OCI-LY7 (cell line): ENCODE results near the gene TRAF6. TPM values are rescaled to one million over a fixed set of nuclear protein-coding genes. Genes with fewer than 3 reads are reported as not detected.

Experiments
- BruUV-seq: library from RNA; stranded (reverse); fragments of 400-500 nt; replicated peaks from 2 replicates; lab custom pipeline; 2021; lab: Mats Ljungman, UMichigan
- CTCF ChIA-PET: fragments of 300-600 bp; sonication (Branson Sonifier 250); formaldehyde crosslinking; loops from one replicate; lab custom pipeline; 2022; ENCODE audit warnings: antibody characterized with exemption; ENCODE audit not compliant: unreplicated experiment; lab: Charles Lee
- POLR2A ChIA-PET: fragments of 300-600 bp; sonication (Branson Sonifier 250); formaldehyde crosslinking; loops from one replicate; lab custom pipeline; 2022; ENCODE audit warnings: antibody characterized with exemption; lab: Charles Lee
- DNase-seq: peaks from one replicate; pipeline ENCODE4 v3.0.0-alpha.2; 2015; ENCODE audit warnings: low spot score
- H2AFZ ChIP-seq: fragments of 200-600 bp; sonication (generic), shearing (Covaris generic); 2 replicates; pipeline ENCODE4 v1.6.1; 2014; ENCODE audit warnings: mild to moderate bottlenecking, antibody characterized with exemption, low read length, moderate library complexity
- H3K27ac ChIP-seq: fragments of 200-600 bp; sonication (generic); 2 replicates; pipeline ENCODE4 v1.5.1; 2014; ENCODE audit warnings: mixed run types, low read depth, mild to moderate bottlenecking, moderate library complexity, low read length, inconsistent platforms; ENCODE audit not compliant: poor library complexity, severe bottlenecking
- H3K36me3 ChIP-seq: fragments of 200-600 bp; sonication (generic); 2 replicates; pipeline ENCODE4 v1.6.1; 2014; ENCODE audit warnings: mild to moderate bottlenecking, antibody characterized with exemption, low read length, moderate library complexity, mixed read lengths; ENCODE audit not compliant: insufficient read depth
- H3K4me1 ChIP-seq: fragments of 200-600 bp; sonication (generic); 2 replicates; pipeline ENCODE4 v1.5.1; 2014; ENCODE audit warnings: mild to moderate bottlenecking, low read length; ENCODE audit not compliant: insufficient read depth, poor library complexity, severe bottlenecking
- H3K4me2 ChIP-seq: fragments of 200-600 bp; sonication (generic); 2 replicates; pipeline ENCODE4 v1.6.1; 2014; ENCODE audit warnings: mild to moderate bottlenecking, low read length
- H3K4me3 ChIP-seq: fragments of 200-600 bp; sonication (generic); 2 replicates; pipeline ENCODE4 v1.5.1; 2014; ENCODE audit warnings: mild to moderate bottlenecking, low read depth, low read length; ENCODE audit not compliant: poor library complexity, severe bottlenecking
- H3K79me2 ChIP-seq: fragments of 200-600 bp; sonication (generic); 2 replicates; pipeline ENCODE4 v1.6.1; 2016; ENCODE audit warnings: low read depth, mild to moderate bottlenecking, low read length, moderate library complexity, mixed read lengths; ENCODE audit not compliant: insufficient read depth
- H3K9me2 ChIP-seq: fragments of 200-600 bp; sonication (generic); 2 replicates; pipeline ENCODE4 v1.6.1; 2016; ENCODE audit warnings: mild to moderate bottlenecking, low read length, mixed read lengths; ENCODE audit not compliant: insufficient read depth
- H3K9me3 ChIP-seq: fragments of 200-600 bp; sonication (generic); 2 replicates; pipeline ENCODE4 v1.6.1; 2014; ENCODE audit warnings: mild to moderate bottlenecking, mixed run types, low read length, mixed read lengths
- H4K20me1 ChIP-seq: fragments of 200-600 bp; sonication (generic); 2 replicates; pipeline ENCODE4 v1.6.1; 2014; ENCODE audit warnings: mild to moderate bottlenecking, antibody characterized with exemption, low read length, moderate library complexity, mixed read lengths; ENCODE audit not compliant: insufficient read depth
- EZH2phosphoT487 ChIP-seq: fragments of 200-600 bp; sonication (generic); IDR thresholded peaks from 2 replicates; pipeline ENCODE4 v1.6.1; 2018; ENCODE audit warnings: low read depth, borderline replicate concordance, mild to moderate bottlenecking, mixed run types, antibody characterized with exemption, low read length, moderate library complexity, mixed read lengths
- intact Hi-C: fragments of 100-400 bp; cut with micrococcal nuclease; formaldehyde crosslinking; loops from one replicate; pipeline ENCODE4 v1.10.0; 2022; ENCODE audit not compliant: unreplicated experiment
- total RNA-seq, 2 experiments: library from RNA; depleted of rRNA in 1 of 2; stranded (reverse); fragments of >200 nt in 1 of 2; shearing (Covaris generic) in 1 of 2; gene quantifications; 2 replicates each; pipeline ENCODE4 v1.2.3, GENCODE V29; 2014 to 2022
- TF ChIP-seq, protein P1 (sequence below): fragments of 200-600 bp; sonication (generic); conservative IDR thresholded peaks from 2 replicates; pipeline ENCODE4 v1.5.1; 2014; ENCODE audit warnings: mild to moderate bottlenecking, antibody characterized with exemption, low read length, moderate library complexity, mixed read lengths

TRAF6 gene
- total RNA-seq, 2 experiments from 2014 or later, result 5.5 to 10.2 TPM

DNA sequence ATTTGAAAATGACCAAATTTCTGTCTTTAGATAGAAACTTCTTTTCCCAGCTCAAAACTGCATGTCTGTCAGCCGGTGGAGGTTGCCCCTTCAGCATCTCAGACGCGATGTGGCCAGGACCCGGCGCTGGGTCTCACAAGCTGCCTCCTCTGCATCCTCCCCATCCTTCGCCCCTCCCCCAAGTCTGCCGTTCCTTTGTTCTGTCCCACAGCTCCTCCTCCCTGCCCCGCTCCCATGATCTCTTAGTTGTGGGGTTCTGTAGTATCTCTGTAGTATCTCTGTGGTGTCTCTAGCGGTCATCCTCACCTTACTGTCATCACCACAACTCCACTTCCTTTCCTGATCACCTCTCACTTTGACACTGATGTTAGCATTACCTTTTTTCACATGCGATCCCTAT, 49.9 kb downstream of the TRAF6 start:
- H3K4me2 ChIP-seq, result no peak overlapping the region
- H4K20me1 ChIP-seq, result no peaks in the 10 kb centered on the region
- no peak overlapping the region for H2AFZ ChIP-seq
- TF ChIP-seq, protein P1, sequence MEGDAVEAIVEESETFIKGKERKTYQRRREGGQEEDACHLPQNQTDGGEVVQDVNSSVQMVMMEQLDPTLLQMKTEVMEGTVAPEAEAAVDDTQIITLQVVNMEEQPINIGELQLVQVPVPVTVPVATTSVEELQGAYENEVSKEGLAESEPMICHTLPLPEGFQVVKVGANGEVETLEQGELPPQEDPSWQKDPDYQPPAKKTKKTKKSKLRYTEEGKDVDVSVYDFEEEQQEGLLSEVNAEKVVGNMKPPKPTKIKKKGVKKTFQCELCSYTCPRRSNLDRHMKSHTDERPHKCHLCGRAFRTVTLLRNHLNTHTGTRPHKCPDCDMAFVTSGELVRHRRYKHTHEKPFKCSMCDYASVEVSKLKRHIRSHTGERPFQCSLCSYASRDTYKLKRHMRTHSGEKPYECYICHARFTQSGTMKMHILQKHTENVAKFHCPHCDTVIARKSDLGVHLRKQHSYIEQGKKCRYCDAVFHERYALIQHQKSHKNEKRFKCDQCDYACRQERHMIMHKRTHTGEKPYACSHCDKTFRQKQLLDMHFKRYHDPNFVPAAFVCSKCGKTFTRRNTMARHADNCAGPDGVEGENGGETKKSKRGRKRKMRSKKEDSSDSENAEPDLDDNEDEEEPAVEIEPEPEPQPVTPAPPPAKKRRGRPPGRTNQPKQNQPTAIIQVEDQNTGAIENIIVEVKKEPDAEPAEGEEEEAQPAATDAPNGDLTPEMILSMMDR, result no peak
- TF ChIP-seq EZH2phosphoT487, result no peak
- H3K36me3 ChIP-seq, result no peaks in the 10 kb centered on the region
- no peaks in the 10 kb centered on the region for H3K9me2 ChIP-seq
- no TSS peak for BruUV-seq
- DNase-seq, result no peak
- no peaks in the 10 kb centered on the region for H3K9me3 ChIP-seq
- H3K4me1 ChIP-seq, result no peaks in the 10 kb centered on the region
- ChIA-PET POLR2A (no interaction called here), CTCF (no interaction called here)
- no peak overlapping the region for H3K4me3 ChIP-seq
- H3K79me2 ChIP-seq, result no peaks in the 10 kb centered on the region
- intact Hi-C loops, result no loop called here
- H3K27ac ChIP-seq, result no peak overlapping the region

DNA sequence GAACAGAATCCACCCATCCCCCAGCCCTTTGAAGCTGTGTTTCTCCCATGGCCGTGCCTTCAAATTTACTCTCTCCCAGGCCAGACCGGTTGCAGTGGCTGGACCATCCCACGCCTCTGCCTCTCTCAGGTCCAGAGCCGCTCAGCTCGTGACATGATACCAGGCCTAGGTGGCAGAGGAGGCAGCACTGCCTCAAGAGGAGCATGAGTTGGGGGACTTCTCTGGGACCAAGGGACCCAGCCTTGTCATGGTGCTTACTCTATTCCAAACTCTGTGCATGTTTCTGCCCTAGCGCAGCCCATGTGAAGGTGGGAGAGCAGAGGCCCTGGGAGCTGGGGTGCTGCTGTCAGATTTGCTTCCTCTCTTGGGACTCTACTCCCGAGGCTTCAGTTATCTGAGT, 51.0 kb downstream of the TRAF6 start:
- no peak for TF ChIP-seq EZH2phosphoT487
- TF ChIP-seq, protein P1, result no peak
- ChIA-PET POLR2A (no interaction called here), CTCF (no interaction called here)
- Histone ChIP-seq H3K36me3 (no peaks in the 10 kb centered on the region), H3K27ac (no peak overlapping the region), H3K9me3 (no peaks in the 10 kb centered on the region), H2AFZ (no peak overlapping the region), H3K4me3 (no peak overlapping the region), H3K9me2 (no peaks in the 10 kb centered on the region), H4K20me1 (no peaks in the 10 kb centered on the region), H3K79me2 (no peaks in the 10 kb centered on the region), H3K4me2 (no peak overlapping the region), H3K4me1 (no peaks in the 10 kb centered on the region)
- DNase-seq, result no peak
- BruUV-seq, result no TSS peak
- intact Hi-C loops, result no loop called here

DNA sequence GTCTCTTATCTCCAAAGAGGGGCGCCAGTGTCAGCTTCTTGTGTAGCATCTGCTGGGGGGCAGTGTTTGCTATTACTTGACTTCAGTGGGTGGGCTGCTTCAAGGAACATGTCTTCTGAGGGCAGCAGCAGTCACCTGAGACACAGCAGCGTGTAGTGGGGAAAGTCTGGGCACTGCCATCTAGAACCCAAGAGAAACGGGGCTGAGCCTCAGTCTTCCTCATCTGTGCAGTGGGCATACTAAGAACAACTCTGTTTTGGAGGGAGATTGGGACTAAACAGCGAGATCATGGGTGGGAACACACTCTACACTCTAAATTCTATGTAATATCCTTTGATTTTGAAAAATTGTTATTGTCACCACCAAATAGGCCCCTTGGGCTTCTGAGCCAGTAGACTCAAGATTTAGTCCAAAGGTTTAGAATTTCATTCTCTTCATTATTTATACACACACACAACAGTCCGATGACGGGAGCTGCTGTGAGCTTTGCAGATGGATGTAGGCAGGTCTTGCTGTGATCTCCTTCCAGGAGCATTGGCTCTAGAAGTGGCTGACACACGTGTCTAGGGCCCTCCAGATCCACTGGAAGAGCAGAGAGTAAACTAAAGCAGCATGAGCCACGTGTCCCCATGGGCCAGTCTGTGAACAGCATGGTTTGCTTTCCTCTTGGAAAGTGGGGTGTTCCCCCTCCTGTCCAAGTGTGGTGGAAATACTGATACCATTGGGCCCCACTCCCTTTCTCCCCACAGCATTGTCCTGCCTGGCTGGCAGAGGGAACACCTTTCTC, 51.8 kb downstream of the TRAF6 start:
- TF ChIP-seq, protein P1, result no peak
- no peak for TF ChIP-seq EZH2phosphoT487
- no TSS peak for BruUV-seq
- Histone ChIP-seq H3K9me3 (no peaks in the 10 kb centered on the region), H3K36me3 (no peaks in the 10 kb centered on the region), H3K9me2 (no peaks in the 10 kb centered on the region), H2AFZ (no peak overlapping the region), H3K4me3 (no peak overlapping the region), H3K4me2 (no peak overlapping the region), H3K27ac (no peak overlapping the region), H3K4me1 (no peaks in the 10 kb centered on the region), H4K20me1 (no peaks in the 10 kb centered on the region), H3K79me2 (no peaks in the 10 kb centered on the region)
- POLR2A ChIA-PET, result no interaction called here
- DNase-seq, result no peak
- intact Hi-C loops, result no loop called here
- CTCF ChIA-PET, result no interaction called here
